ENCODE data around the gene MARK3. TPM values are rescaled to one million over a fixed set of nuclear protein-coding genes. Genes with fewer than 3 reads are reported as not detected.

MARK3 gene
- total and polyA plus RNA-seq, 10 of the 15 experiments (the other 5 are each of a cell fraction or from before 2014, with no cell fraction given): 10.7 to 75.1 (median 41.4) TPM

DNA sequence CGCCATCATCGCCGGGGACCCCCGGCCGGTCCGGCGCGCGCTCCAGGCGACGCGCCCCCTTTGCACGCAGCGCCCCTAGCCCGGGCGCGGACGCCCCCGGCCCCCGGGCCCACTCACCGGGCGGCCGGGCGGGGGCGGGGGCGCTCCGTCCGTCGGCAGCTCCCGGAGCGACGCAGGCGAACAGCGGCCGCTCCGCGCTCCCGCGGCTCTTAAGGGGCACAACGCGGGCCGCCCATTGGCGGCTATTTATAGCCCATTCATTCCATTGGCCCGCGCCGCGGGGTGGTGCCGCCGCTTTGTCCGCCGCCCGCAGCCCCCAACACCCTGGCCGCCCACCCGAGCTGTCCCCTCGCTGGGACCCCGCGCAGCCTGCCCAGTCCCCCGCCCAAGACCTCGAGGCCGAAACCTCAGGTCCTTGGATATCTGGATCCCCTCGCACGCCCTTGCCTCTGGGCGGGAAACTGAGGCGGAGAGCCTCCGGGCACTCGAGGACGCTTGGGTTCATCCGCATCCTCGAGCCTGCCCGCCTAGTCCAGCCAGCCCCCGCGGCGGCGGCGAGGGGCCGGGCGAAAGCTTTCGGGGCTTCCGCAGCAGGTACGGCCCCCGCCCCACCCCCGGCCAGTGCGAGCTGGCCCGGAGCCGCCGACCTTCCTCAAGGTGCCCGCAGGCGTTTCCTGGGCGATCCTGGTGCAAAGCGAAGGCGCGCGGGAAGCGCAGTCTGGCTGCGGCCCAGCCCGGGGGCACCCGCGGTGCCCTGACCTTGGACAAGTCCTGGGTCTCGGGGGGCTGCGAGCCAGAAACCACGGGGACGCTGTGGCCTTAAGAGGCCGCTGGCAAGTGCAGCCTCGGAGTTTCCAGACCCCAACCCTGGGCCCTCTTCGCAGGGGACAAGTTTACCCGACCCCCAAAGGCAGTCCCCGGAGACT is 137.7 kb downstream of the MARK3 start, which contains the start of gene CKB:
Gene CKB, minus strand, starts transcription at position 182 of the 926 bp plus-strand sequence. CDS start 337 bp downstream, outside the sequence.
- no peaks in the 10 kb centered on the region for H3K36me3 ChIP-seq (ENCODE audit: control insufficient read depth in 2 of 2, insufficient read depth in 2 of 2, low read length in 1 of 2)
- no peaks in the 10 kb centered on the region for H4K20me1 ChIP-seq (ENCODE audit: control insufficient read depth, insufficient read depth)
- intact Hi-C loops (cut with micrococcal nuclease; ENCODE audit: unreplicated experiment): no loop called here
- H2AFZ ChIP-seq (ENCODE audit: control insufficient read depth, low read depth, low read length): no peak within 1 kb of the TSS
- ChIA-PET SMC1A (ENCODE audit: uncharacterized antibody, unreplicated experiment) (no interaction called here), POLR2A (no interaction called here), CTCF (no interaction called here), RAD21 (ENCODE audit: unreplicated experiment) (interaction anchor here (0.7 to 1.4 kb wide), 2 partner anchors 24 to 29 kb away, joined by 3 to 5 read pairs; no protein-coding TSS in a partner anchor)
- DNase-seq (ENCODE audit: low read depth, low spot score) (no peak), FAIRE-seq (no peak), ATAC-seq (no peak)
- in situ Hi-C loops (cut with MboI): no loop called here
- 21% methylated on average over 64 of the region's 107 CpGs for WGBS (ENCODE audit: insufficient coverage, insufficient replicate concordance, low lambda C conversion rate, missing lambda C conversion rate)
- BruUV-seq (replicated peaks): no TSS peak
- peaks cover 40% of the 10 kb centered on the region for H3K4me1 ChIP-seq (ENCODE audit: control insufficient read depth, insufficient read depth, low read length)
- TF ChIP-seq TBL1XR1 (IDR thresholded peaks at IDR 0.05; ENCODE audit: low read depth, low read length) (no peak), TCF7 (IDR thresholded peaks at IDR 0.05; ENCODE audit: borderline replicate concordance) (no peak), SIN3A (IDR thresholded peaks at IDR 0.05; ENCODE audit: low read depth, low read length) (no peak), CEBPB (IDR thresholded peaks at IDR 0.05; ENCODE audit: borderline replicate concordance in 1 of 2, low read depth in 2 of 2, low read length in 2 of 2) (no peak), PKNOX1 (IDR thresholded peaks at IDR 0.05) (no peak), ZZZ3 (IDR thresholded peaks at IDR 0.05; ENCODE audit: control insufficient read depth, insufficient read length, low read depth) (no peak), NBN (IDR thresholded peaks at IDR 0.05) (no peak), NFYB (IDR thresholded peaks at IDR 0.05; ENCODE audit: insufficient read depth, low read depth, low read length) (peak; percentile 52; the same call in 1 of the 2 replicates), TCF12 (IDR thresholded peaks at IDR 0.05; ENCODE audit: low read depth, low read length) (0 out of 2 replicates have a peak, but pooled peaks have one; percentile 7), FOXK2 (IDR thresholded peaks at IDR 0.05) (no peak), SUZ12 (IDR thresholded peaks at IDR 0.05; ENCODE audit: unreplicated experiment) (peak; percentile 61), FOS (IDR thresholded peaks at IDR 0.05; ENCODE audit: borderline replicate concordance, extremely low read depth, insufficient read length) (no peak), ASH2L (IDR thresholded peaks at IDR 0.05; ENCODE audit: borderline replicate concordance, low read depth) (no peak), BCL3 (IDR thresholded peaks at IDR 0.05; ENCODE audit: borderline replicate concordance, insufficient read depth, low read depth, low read length, poor library complexity, severe bottlenecking) (no peak), ATF7 (IDR thresholded peaks at IDR 0.05; ENCODE audit: low read depth) (no peak)
- TF ChIP-seq, protein P1, sequence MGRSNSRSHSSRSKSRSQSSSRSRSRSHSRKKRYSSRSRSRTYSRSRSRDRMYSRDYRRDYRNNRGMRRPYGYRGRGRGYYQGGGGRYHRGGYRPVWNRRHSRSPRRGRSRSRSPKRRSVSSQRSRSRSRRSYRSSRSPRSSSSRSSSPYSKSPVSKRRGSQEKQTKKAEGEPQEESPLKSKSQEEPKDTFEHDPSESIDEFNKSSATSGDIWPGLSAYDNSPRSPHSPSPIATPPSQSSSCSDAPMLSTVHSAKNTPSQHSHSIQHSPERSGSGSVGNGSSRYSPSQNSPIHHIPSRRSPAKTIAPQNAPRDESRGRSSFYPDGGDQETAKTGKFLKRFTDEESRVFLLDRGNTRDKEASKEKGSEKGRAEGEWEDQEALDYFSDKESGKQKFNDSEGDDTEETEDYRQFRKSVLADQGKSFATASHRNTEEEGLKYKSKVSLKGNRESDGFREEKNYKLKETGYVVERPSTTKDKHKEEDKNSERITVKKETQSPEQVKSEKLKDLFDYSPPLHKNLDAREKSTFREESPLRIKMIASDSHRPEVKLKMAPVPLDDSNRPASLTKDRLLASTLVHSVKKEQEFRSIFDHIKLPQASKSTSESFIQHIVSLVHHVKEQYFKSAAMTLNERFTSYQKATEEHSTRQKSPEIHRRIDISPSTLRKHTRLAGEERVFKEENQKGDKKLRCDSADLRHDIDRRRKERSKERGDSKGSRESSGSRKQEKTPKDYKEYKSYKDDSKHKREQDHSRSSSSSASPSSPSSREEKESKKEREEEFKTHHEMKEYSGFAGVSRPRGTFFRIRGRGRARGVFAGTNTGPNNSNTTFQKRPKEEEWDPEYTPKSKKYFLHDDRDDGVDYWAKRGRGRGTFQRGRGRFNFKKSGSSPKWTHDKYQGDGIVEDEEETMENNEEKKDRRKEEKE (IDR thresholded peaks at IDR 0.05): no peak
- H3K4me3 ChIP-seq: peak within 1 kb of the TSS; percentile 66
- H3K27me3 ChIP-seq (replicated peaks in 1 of 2; ENCODE audit: control insufficient read depth in 2 of 2, insufficient read depth in 2 of 2, low read length in 1 of 2): peaks cover 2% of the 10 kb centered on the region in 2 experiments; a peak in 2 of 4 replicates
- no peaks in the 10 kb centered on the region; the same call in 1 of the 2 replicates for H3K79me2 ChIP-seq (ENCODE audit: control insufficient read depth, insufficient read depth, low read length)
- peak within 1 kb of the TSS; percentile 97 for H3K4me2 ChIP-seq (ENCODE audit: control insufficient read depth, insufficient read depth)
- H3K9ac ChIP-seq (ENCODE audit: control insufficient read depth, insufficient read depth, low read length): no peak within 1 kb of the TSS
- no peaks in the 10 kb centered on the region; the same call in 2 of the 3 replicates for H3K9me3 ChIP-seq (replicated peaks; ENCODE audit: control insufficient read depth, insufficient read depth, low read length)
- no peak within 1 kb of the TSS for H3K27ac ChIP-seq (ENCODE audit: control insufficient read depth, insufficient read depth)

Data from GM12878 (cell line).